ENCODE results near the gene NUDT3. TPM values are rescaled to one million over a fixed set of nuclear protein-coding genes. Genes with fewer than 3 reads are reported as not detected.
A peak's percentile ranks its signal among the peaks of the same experiment; 100 is the strongest.

Gene NUDT3
- total and polyA plus RNA-seq, 4 donors = 3.2 to 20.2 (median 9.5) TPM

- TF ChIP-seq REST (IDR thresholded peaks at IDR 0.05) (peak; percentile 97), FOXA2 (IDR thresholded peaks at IDR 0.05) (no peak), TAF1 (conservative IDR thresholded peaks at IDR 0.05) (no peak), ATF3 (IDR thresholded peaks at IDR 0.05) (peak; percentile 24), YY1 (IDR thresholded peaks at IDR 0.05) (peak; percentile 90), RAD21 (IDR thresholded peaks at IDR 0.05) (peak; percentile 43 to 65), JUND (IDR thresholded peaks at IDR 0.05) (no peak)
Measured at GRCh38 chr6:34390531-34391472, 1.7 kb downstream of the NUDT3 start (continued).

- no peak overlapping the region for H3K4me3 ChIP-seq (ENCODE audit: low read depth in 1 of 3, low read length in 3 of 3)
- 84% methylated on average over 3 of the region's 3 CpGs for WGBS
- no peaks in the 10 kb centered on the region for H3K36me3 ChIP-seq (ENCODE audit: control insufficient read depth in 4 of 4, insufficient read depth in 3 of 4, low read depth in 1 of 4, low read length in 3 of 4)
- H3K27ac ChIP-seq (ENCODE audit: low read depth in 1 of 2, low read length in 2 of 2) = no peak overlapping the region
- peaks cover 10 to 38% (median 29%) of the 10 kb centered on the region in 4 donors for H3K4me1 ChIP-seq (ENCODE audit: control insufficient read depth in 4 of 4, insufficient read depth in 4 of 4, low read length in 3 of 4)
- no peaks in the 10 kb centered on the region for H3K9me3 ChIP-seq (ENCODE audit: control insufficient read depth in 4 of 4, low read length in 3 of 4)
- H3K27me3 ChIP-seq (ENCODE audit: control insufficient read depth in 4 of 4, insufficient read depth in 4 of 4, low read length in 3 of 4) = no peaks in the 10 kb centered on the region
- TF ChIP-seq HNF4A (conservative IDR thresholded peaks at IDR 0.05) = no peak
- TF ChIP-seq MAX (IDR thresholded peaks at IDR 0.05) = no peak
- no peak for TF ChIP-seq HNF4G (IDR thresholded peaks at IDR 0.05)
- TF ChIP-seq CTCF (IDR thresholded peaks at IDR 0.05; ENCODE audit: low read depth, low read length, missing input control) = no peak
- no peak for TF ChIP-seq RAD21 (IDR thresholded peaks at IDR 0.05)
- TF ChIP-seq SP1 (IDR thresholded peaks at IDR 0.05) = no peak
- TF ChIP-seq FOXA1 (IDR thresholded peaks at IDR 0.05) = no peak
- no peak for TF ChIP-seq FOXA2 (IDR thresholded peaks at IDR 0.05)
- no peak for TF ChIP-seq ATF3 (IDR thresholded peaks at IDR 0.05)
- TF ChIP-seq RXRA (IDR thresholded peaks at IDR 0.05) = no peak
- no peak for TF ChIP-seq GABPA (IDR thresholded peaks at IDR 0.05 in 1 of 2, conservative IDR thresholded peaks at IDR 0.05 in 1 of 2)
- TF ChIP-seq YY1 (IDR thresholded peaks at IDR 0.05) = no peak
- TF ChIP-seq NR2F2 (IDR thresholded peaks at IDR 0.05) = no peak
- TF ChIP-seq TAF1 (conservative IDR thresholded peaks at IDR 0.05) = no peak
- TF ChIP-seq EGR1 (IDR thresholded peaks at IDR 0.05; ENCODE audit: low read depth in 2 of 2) = no peak
- no peak for TF ChIP-seq JUND (IDR thresholded peaks at IDR 0.05)
- TF ChIP-seq ZBTB33 (IDR thresholded peaks at IDR 0.05) = no peak
- no peak for TF ChIP-seq REST (IDR thresholded peaks at IDR 0.05)
- no peak for DNase-seq (ENCODE audit: low spot score)
- no peak overlapping the region for H3K9ac ChIP-seq (ENCODE audit: low read depth in 1 of 2, low read length in 2 of 2)
Measured at GRCh38 chr6:34389034-34389433, 3.4 kb downstream of the NUDT3 start.
